Loucy (cell line): ENCODE results near the gene LARP4.

ENCODE experiments used
- EZH2phosphoT487 ChIP-seq: fragments of 200-600 bp; IDR thresholded peaks from 2 replicates; pipeline ENCODE4 v1.6.1; 2018; ENCODE audit warnings: antibody characterized with exemption, mild to moderate bottlenecking, moderate library complexity, borderline replicate concordance
- TF ChIP-seq, protein P1 (sequence below): fragments of 200-600 bp; sonication (generic); conservative IDR thresholded peaks from 2 replicates; pipeline ENCODE4 v1.5.1; 2014; ENCODE audit warnings: mild to moderate bottlenecking, antibody characterized with exemption, low read length

DNA sequence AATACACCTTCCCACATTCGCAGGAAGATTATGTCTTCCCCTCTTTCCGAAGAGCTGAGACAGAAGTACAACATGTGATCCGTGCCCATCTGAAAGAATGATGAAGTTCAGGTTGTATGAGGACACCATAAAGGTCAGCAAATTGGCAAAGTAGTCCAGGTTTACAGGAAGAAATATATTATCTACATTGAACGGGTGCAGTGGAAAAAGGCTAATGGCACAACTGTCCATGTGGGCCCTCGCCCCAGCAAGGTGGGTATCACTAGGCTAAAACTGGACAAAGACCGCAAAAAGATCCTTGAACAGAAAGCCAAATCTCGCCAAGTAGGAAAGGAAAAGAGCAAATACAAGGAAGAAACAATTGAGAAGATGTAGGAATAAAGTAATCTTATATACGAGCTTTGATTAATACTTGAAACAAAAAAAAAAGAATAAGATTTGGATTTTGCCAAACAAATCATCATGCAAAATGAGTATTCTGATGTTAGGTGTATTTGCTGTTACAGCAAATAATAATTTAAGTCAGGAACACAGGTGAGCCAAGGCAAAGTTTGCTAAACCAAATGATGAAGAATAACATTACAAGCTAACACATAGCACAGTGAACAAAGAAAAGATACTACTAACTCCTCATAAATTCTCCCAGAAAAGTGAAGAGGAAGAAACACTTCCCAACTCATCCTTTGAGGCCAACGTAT is 34.8 kb upstream of the LARP4 start:
- TF ChIP-seq EZH2phosphoT487: no peak
- TF ChIP-seq, protein P1, sequence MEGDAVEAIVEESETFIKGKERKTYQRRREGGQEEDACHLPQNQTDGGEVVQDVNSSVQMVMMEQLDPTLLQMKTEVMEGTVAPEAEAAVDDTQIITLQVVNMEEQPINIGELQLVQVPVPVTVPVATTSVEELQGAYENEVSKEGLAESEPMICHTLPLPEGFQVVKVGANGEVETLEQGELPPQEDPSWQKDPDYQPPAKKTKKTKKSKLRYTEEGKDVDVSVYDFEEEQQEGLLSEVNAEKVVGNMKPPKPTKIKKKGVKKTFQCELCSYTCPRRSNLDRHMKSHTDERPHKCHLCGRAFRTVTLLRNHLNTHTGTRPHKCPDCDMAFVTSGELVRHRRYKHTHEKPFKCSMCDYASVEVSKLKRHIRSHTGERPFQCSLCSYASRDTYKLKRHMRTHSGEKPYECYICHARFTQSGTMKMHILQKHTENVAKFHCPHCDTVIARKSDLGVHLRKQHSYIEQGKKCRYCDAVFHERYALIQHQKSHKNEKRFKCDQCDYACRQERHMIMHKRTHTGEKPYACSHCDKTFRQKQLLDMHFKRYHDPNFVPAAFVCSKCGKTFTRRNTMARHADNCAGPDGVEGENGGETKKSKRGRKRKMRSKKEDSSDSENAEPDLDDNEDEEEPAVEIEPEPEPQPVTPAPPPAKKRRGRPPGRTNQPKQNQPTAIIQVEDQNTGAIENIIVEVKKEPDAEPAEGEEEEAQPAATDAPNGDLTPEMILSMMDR: no peak
